Endothelial cell (in vitro differentiated cells): ENCODE results near the gene SLC17A5. TPM values are rescaled to one million over a fixed set of nuclear protein-coding genes. Genes with fewer than 3 reads are reported as not detected.

ENCODE experiments used
- DNase-seq: peaks from one replicate; pipeline ENCODE4 v3.0.0; 2021; ENCODE audit warnings: low spot score
- H3K27ac Mint-ChIP-seq: one replicate; pipeline ENCODE4 v1.8.0; 2021; ENCODE audit warnings: mixed read lengths, inconsistent platforms; ENCODE audit not compliant: unreplicated experiment
- H3K27me3 Mint-ChIP-seq: one replicate; pipeline ENCODE4 v1.8.0; 2021; ENCODE audit warnings: mild to moderate bottlenecking, moderate library complexity, mixed read lengths, inconsistent platforms; ENCODE audit not compliant: unreplicated experiment
- H3K36me3 Mint-ChIP-seq: one replicate; pipeline ENCODE4 v1.8.0; 2021; ENCODE audit warnings: mild to moderate bottlenecking, low read depth, mixed read lengths, inconsistent platforms; ENCODE audit not compliant: unreplicated experiment
- H3K4me1 Mint-ChIP-seq: one replicate; pipeline ENCODE4 v1.8.0; 2021; ENCODE audit warnings: mild to moderate bottlenecking, mixed read lengths, inconsistent platforms; ENCODE audit not compliant: unreplicated experiment
- H3K4me3 Mint-ChIP-seq: one replicate; pipeline ENCODE4 v1.8.0; 2021; ENCODE audit warnings: mild to moderate bottlenecking, mixed read lengths, inconsistent platforms; ENCODE audit not compliant: unreplicated experiment
- H3K9me3 Mint-ChIP-seq: one replicate; pipeline ENCODE4 v1.8.0; 2021; ENCODE audit warnings: mixed read lengths, inconsistent platforms; ENCODE audit not compliant: unreplicated experiment
- total RNA-seq: library from RNA; stranded (reverse); fragmentation: NEBNext Ultra II Directional; extraction: Animal tissue kit (Norgen Biotek cat#: 25700); gene quantifications from one replicate; pipeline ENCODE4 v1.2.1, GENCODE V29; 2021; ENCODE audit not compliant: unreplicated experiment
- TF ChIP-seq, protein P1 (sequence below): fragments of 200-600 bp; sonication (generic); IDR thresholded peaks from one replicate; pipeline ENCODE4 v1.5.0; 2021; ENCODE audit warnings: antibody characterized with exemption; ENCODE audit not compliant: unreplicated experiment

The SLC17A5 gene
- total RNA-seq, 1 donor from 2014 or later = 17.5 TPM

GRCh38 chr6:73642530-73642929 is 11.3 kb downstream of the SLC17A5 start:
- H3K27ac Mint-ChIP-seq = no peak overlapping the region
- no peak overlapping the region for H3K4me3 Mint-ChIP-seq
- no peak for DNase-seq
- H3K36me3 Mint-ChIP-seq = no peaks in the 10 kb centered on the region
- H3K4me1 Mint-ChIP-seq = peaks cover 8% of the 10 kb centered on the region
- TF ChIP-seq, protein P1, sequence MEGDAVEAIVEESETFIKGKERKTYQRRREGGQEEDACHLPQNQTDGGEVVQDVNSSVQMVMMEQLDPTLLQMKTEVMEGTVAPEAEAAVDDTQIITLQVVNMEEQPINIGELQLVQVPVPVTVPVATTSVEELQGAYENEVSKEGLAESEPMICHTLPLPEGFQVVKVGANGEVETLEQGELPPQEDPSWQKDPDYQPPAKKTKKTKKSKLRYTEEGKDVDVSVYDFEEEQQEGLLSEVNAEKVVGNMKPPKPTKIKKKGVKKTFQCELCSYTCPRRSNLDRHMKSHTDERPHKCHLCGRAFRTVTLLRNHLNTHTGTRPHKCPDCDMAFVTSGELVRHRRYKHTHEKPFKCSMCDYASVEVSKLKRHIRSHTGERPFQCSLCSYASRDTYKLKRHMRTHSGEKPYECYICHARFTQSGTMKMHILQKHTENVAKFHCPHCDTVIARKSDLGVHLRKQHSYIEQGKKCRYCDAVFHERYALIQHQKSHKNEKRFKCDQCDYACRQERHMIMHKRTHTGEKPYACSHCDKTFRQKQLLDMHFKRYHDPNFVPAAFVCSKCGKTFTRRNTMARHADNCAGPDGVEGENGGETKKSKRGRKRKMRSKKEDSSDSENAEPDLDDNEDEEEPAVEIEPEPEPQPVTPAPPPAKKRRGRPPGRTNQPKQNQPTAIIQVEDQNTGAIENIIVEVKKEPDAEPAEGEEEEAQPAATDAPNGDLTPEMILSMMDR = no peak
- no peaks in the 10 kb centered on the region for H3K27me3 Mint-ChIP-seq
- H3K9me3 Mint-ChIP-seq = no peaks in the 10 kb centered on the region

DNA sequence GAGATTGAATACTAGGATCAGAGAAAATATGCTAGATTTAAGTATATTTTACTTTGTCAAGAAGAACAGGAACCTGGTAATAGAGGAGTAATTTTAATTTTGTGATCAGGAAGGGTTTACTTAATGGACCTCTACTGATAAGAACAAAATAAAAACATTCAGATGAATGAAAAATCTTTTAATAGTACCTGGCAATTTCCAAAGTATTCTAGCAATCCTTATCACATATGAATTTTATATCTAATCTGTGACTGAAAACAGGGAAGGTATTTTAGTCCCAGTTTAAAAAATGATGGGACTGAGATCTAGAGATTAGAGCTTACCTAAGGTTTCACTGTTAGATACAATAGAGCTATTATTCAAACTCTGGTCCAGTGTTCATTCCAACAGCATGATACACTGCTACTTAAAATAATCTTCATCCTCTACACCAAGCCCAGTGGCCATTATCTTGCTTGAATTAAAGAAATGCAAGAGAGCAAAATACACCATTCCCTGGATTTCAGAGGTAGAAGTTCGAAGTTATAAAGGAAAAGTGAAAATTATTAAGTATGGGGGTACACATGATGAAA is 13.5 kb downstream of the SLC17A5 start:
- no peaks in the 10 kb centered on the region for H3K36me3 Mint-ChIP-seq
- no peak for DNase-seq
- H3K27me3 Mint-ChIP-seq = peaks cover 3% of the 10 kb centered on the region
- no peak overlapping the region for H3K27ac Mint-ChIP-seq
- no peaks in the 10 kb centered on the region for H3K9me3 Mint-ChIP-seq
- TF ChIP-seq, protein P1 = no peak
- H3K4me1 Mint-ChIP-seq = peaks cover 6% of the 10 kb centered on the region
- H3K4me3 Mint-ChIP-seq = no peak overlapping the region

- H3K36me3 Mint-ChIP-seq = no peaks in the 10 kb centered on the region
- peaks cover 6% of the 10 kb centered on the region for H3K4me1 Mint-ChIP-seq
- peak overlapping the region; percentile 1 for H3K27ac Mint-ChIP-seq
- no peak for DNase-seq
- TF ChIP-seq, protein P1 = no peak
- H3K27me3 Mint-ChIP-seq = peaks cover 3% of the 10 kb centered on the region
- H3K4me3 Mint-ChIP-seq = no peak overlapping the region
- H3K9me3 Mint-ChIP-seq = no peaks in the 10 kb centered on the region
Observed at GRCh38 chr6:73639040-73639439, 14.8 kb downstream of the SLC17A5 start.

- no peak overlapping the region for H3K27ac Mint-ChIP-seq
- no peaks in the 10 kb centered on the region for H3K36me3 Mint-ChIP-seq
- TF ChIP-seq, protein P1 = no peak
- peaks cover 3% of the 10 kb centered on the region for H3K27me3 Mint-ChIP-seq
- H3K4me1 Mint-ChIP-seq = peaks cover 6% of the 10 kb centered on the region
- H3K4me3 Mint-ChIP-seq = no peak overlapping the region
- DNase-seq = no peak
- no peaks in the 10 kb centered on the region for H3K9me3 Mint-ChIP-seq
Observed at GRCh38 chr6:73637404-73637803, 16.4 kb downstream of the SLC17A5 start.

DNA sequence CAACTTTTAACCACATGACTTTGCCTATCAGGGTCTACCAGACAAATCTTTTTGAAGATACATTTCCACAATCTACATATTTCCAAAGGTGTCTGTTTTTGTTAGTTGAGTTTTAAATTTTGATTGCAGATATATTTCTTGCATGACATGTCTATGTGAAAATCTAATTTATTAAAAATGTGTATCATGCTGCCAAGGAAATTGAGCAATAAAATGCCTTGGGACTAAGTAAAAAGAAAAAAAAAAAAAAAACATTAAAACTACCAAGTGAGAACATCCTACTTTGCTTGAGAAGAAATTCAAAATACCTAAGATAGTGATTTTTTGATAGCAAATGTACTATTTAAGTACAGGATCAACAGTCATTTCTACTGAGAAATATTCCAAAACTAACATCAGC is 17.7 kb downstream of the SLC17A5 start:
- no peaks in the 10 kb centered on the region for H3K9me3 Mint-ChIP-seq
- no peak overlapping the region for H3K27ac Mint-ChIP-seq
- H3K4me1 Mint-ChIP-seq = peaks cover 6% of the 10 kb centered on the region
- no peak for DNase-seq
- H3K27me3 Mint-ChIP-seq = peaks cover 3% of the 10 kb centered on the region
- H3K36me3 Mint-ChIP-seq = peaks cover 5% of the 10 kb centered on the region
- no peak overlapping the region for H3K4me3 Mint-ChIP-seq
- TF ChIP-seq, protein P1 = no peak
